HFFc6 (cell line): Measurements from ENCODE around the gene DTNB. TPM values are rescaled to one million over a fixed set of nuclear protein-coding genes. Genes with fewer than 3 reads are reported as not detected.
"Not testable (repeated sequence)": the region's sequence is repeated elsewhere in the genome, so short reads cannot be mapped to it uniquely, and the experiment has no call there.

Source experiments
- DNase-seq: peaks from one replicate; pipeline ENCODE4 v3.0.0-alpha.2; 2018
- H3K27ac Mint-ChIP-seq: 2 replicates; pipeline ENCODE4 v1.8.0; 2020; ENCODE audit warnings: mild to moderate bottlenecking, mixed read lengths
- H3K27me3 Mint-ChIP-seq: 2 replicates; pipeline ENCODE4 v1.8.0; 2021; ENCODE audit warnings: mild to moderate bottlenecking, moderate library complexity, mixed read lengths; ENCODE audit not compliant: insufficient read depth
- H3K36me3 Mint-ChIP-seq: 2 replicates; pipeline ENCODE4 v1.8.0; 2021; ENCODE audit warnings: low read depth, mixed read lengths
- H3K4me1 Mint-ChIP-seq: 2 replicates; pipeline ENCODE4 v1.8.0; 2020; ENCODE audit warnings: low read depth, mixed read lengths
- H3K4me3 Mint-ChIP-seq: 2 replicates; pipeline ENCODE4 v1.8.0; 2020; ENCODE audit warnings: mild to moderate bottlenecking, moderate library complexity, mixed read lengths
- H3K9me3 Mint-ChIP-seq: 2 replicates; pipeline ENCODE4 v1.8.0; 2020; ENCODE audit warnings: mild to moderate bottlenecking, mixed read lengths
- total RNA-seq, 6 experiments: library from RNA; stranded (reverse); fragmentation: NEBNext Ultra II Directional; extraction: Animal tissue kit (Norgen Biotek cat#: 25700); gene quantifications; 2 replicates in 1 of 6; 3 replicates in 5 of 6; pipeline ENCODE4 v1.2.3, GENCODE V29; 2021
- TF ChIP-seq, protein P1 (sequence below): fragments of 200-600 bp; sonication (generic); IDR thresholded peaks from 2 replicates; pipeline ENCODE4 v1.5.0; 2021; ENCODE audit warnings: antibody characterized with exemption, mild to moderate bottlenecking

DTNB gene
- total RNA-seq, 6 experiments from 2014 or later = 4.2 to 6.2 (median 4.7) TPM

DNA sequence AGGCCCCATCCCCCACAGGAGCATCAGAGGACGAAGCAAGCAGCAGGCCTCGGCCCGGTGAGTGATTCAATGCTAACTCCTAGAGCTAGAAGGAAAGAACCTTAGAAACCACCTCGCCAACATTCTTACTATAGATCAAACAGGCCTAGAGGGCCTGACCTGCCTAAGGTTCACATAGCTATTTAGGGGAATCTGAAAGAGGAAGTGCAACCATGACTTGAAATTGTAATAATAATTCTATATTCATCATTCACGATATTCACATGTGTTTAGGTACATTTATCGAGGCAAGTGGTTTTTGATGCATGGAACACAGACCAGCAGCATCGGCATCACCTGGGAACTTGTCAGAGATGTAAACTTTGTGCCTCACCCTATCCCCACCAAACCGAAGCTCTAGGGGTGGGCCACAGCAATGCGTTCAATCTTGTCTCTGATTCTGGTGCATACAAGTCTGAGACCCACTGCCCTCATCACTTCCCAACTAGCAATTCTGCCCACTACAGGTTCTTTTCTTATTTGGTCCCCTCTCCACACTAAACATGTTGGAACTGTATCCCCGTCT, 253.6 kb downstream of the DTNB start:
- peaks cover 7% of the 10 kb centered on the region; the same call in 1 of the 2 replicates for H3K36me3 Mint-ChIP-seq

DNA sequence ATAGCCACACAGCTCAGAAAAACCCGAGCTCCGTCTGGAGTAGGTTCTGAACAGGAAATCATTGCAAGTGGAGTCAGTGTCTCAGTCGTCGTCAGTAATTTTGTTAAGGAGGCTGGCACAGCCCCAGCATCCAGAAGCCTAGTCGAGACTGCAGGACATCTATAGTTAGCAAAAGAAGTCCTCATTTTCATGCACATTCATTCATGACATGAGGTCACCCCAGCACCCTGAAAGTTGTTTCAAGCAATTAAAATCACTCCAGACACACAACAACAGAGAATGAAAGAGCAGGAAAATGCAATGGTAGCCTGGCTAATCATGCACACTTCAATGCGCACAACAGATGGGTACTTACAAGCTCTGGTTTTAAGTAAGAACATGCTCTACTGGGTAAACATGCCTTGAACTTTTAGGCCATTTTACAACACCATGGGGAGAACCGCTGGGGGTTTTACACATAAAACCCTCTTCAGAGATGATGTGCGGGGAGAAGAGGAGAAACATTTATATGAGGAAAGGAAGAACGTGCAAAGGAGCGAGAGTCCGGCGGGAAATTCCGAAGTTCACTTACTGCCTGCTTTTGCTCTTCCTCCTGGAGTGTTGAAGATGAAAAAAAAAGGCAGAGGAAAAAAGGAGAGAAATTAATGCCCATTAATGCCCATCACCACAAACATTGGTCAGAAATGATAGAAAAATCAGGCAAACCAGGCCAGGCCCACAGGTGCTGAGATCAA, 254.3 kb downstream of the DTNB start:
- no peak overlapping the region for H3K4me3 Mint-ChIP-seq
- no peak overlapping the region for H3K27ac Mint-ChIP-seq
- peaks cover 7% of the 10 kb centered on the region; the same call in 1 of the 2 replicates for H3K36me3 Mint-ChIP-seq
- TF ChIP-seq, protein P1, sequence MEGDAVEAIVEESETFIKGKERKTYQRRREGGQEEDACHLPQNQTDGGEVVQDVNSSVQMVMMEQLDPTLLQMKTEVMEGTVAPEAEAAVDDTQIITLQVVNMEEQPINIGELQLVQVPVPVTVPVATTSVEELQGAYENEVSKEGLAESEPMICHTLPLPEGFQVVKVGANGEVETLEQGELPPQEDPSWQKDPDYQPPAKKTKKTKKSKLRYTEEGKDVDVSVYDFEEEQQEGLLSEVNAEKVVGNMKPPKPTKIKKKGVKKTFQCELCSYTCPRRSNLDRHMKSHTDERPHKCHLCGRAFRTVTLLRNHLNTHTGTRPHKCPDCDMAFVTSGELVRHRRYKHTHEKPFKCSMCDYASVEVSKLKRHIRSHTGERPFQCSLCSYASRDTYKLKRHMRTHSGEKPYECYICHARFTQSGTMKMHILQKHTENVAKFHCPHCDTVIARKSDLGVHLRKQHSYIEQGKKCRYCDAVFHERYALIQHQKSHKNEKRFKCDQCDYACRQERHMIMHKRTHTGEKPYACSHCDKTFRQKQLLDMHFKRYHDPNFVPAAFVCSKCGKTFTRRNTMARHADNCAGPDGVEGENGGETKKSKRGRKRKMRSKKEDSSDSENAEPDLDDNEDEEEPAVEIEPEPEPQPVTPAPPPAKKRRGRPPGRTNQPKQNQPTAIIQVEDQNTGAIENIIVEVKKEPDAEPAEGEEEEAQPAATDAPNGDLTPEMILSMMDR = no peak
- peaks cover 7% of the 10 kb centered on the region for H3K27me3 Mint-ChIP-seq
- peaks cover 6% of the 10 kb centered on the region; the same call in 1 of the 2 replicates for H3K9me3 Mint-ChIP-seq
- DNase-seq = no peak
- H3K4me1 Mint-ChIP-seq = no peaks in the 10 kb centered on the region

More for the DNA sequence above, 253.6 kb downstream of the DTNB start:
- Mint-ChIP-seq H3K4me3 (no peak overlapping the region), H3K27ac (no peak overlapping the region), H3K4me1 (no peaks in the 10 kb centered on the region), H3K9me3 (peaks cover 6% of the 10 kb centered on the region; the same call in 1 of the 2 replicates), H3K27me3 (peaks cover 6% of the 10 kb centered on the region)
- DNase-seq = no peak
- TF ChIP-seq, protein P1 = no peak

DNA sequence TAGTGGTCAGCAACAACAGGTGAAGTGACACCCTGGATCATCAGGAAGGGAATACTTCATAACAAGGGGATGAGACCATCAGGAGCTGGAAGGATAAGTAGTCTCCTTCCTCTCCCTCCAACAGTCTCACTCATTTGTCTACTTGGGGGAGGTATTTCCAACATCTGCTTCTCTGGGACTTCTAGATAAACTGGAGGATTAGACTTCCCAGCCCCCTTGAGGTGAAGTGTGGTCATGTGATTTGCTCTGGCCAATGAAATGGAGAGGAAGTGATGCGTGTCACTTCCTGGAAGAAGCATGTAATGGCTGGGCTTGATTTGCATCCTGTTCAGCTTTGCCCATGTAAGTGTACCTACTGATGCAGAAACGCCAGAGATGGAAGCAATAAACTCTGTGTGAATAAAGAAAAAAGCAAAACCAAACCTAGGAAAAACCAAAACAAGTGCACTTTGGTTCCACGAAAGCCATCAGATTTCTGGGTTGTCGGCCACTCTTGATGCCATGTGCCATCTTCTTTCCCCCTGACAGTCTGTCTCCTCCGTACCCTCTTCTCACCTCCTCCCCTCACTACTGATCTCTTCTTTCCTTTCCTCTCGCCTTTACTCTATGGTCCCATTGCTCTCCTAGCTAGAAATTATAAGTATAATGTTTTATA, 255.5 kb downstream of the DTNB start:
- Mint-ChIP-seq H3K36me3 (peaks cover 7% of the 10 kb centered on the region; the same call in 1 of the 2 replicates), H3K4me1 (no peaks in the 10 kb centered on the region), H3K27me3 (peaks cover 7% of the 10 kb centered on the region), H3K27ac (no peak overlapping the region), H3K4me3 (no peak overlapping the region), H3K9me3 (peaks cover 6% of the 10 kb centered on the region; the same call in 1 of the 2 replicates)
- no peak for DNase-seq
- TF ChIP-seq, protein P1 = no peak

DNA sequence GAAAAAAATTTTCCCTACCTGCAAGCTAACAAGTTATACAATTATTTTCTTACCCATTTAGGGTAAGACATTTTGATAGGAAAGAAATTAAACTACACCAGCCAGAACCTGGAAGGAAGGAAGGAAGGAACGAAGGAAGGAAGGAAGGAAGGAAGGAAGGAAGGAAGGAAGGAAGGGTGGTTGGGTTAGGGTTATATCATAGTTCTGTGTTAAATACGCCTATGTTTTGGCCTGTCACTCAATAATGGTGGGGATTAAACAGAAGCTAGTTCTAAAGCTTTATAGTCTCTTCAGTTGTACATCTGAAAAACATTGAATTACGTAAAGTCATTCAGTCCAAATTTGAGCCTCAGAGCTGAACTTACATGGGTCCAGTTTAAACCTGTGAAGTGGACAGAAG, 256.7 kb downstream of the DTNB start:
- H3K36me3 Mint-ChIP-seq = peaks cover 7% of the 10 kb centered on the region; the same call in 1 of the 2 replicates
- TF ChIP-seq, protein P1 = no peak
- peaks cover 6% of the 10 kb centered on the region; the same call in 1 of the 2 replicates for H3K9me3 Mint-ChIP-seq
- no peaks in the 10 kb centered on the region for H3K4me1 Mint-ChIP-seq
- H3K27ac Mint-ChIP-seq = no peak overlapping the region
- H3K27me3 Mint-ChIP-seq = peaks cover 7% of the 10 kb centered on the region
- no peak overlapping the region for H3K4me3 Mint-ChIP-seq
- DNase-seq = no peak

DNA sequence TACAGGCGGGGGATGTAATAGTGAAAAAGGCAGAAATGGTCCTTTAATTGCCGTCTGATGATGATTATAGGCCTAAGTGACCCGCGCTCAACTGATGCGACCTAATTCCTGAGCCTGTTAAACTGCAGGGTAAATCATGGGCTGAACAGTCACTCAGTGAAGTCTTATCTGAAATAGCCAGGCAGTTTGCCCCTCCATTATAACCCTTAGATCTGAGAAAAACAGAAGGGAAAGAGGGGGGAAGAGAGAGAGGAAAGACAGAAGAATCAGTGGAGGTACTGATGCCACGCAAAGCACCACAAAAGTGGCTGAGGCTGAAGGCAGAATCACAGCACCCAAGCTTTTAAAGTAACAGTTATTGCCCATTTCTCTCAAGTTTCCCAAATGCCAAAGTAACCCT, 258.6 kb downstream of the DTNB start:
- Mint-ChIP-seq H3K36me3 (peaks cover 7% of the 10 kb centered on the region; the same call in 1 of the 2 replicates), H3K9me3 (peaks cover 6% of the 10 kb centered on the region; the same call in 1 of the 2 replicates), H3K4me1 (no peaks in the 10 kb centered on the region), H3K27me3 (peaks cover 9% of the 10 kb centered on the region), H3K4me3 (no peak overlapping the region), H3K27ac (no peak overlapping the region)
- no peak for DNase-seq
- TF ChIP-seq, protein P1 = no peak

DNA sequence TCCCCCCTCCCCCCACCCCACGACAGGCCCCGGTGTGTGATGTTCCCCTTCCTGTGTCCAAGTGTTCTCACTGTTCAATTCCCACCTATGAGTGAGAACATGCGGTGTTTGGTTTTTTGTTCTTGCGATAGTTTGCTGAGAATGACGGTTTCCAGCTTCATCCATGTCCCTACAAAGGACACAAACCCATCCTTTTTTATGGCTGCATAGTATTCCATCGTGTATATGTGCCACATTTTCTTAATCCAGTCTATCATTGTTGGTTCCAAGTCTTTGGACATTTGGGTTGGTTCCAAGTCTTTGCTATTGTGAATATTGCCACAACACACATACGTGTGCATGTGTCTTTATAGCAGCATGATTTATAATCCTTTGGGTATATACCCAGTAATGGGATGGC, 260.0 kb downstream of the DTNB start:
- H3K4me3 Mint-ChIP-seq, H3K27ac Mint-ChIP-seq, H3K36me3 Mint-ChIP-seq, H3K9me3 Mint-ChIP-seq, H3K4me1 Mint-ChIP-seq, DNase-seq: not testable (repeated sequence)
- peaks cover 13% of the 10 kb centered on the region for H3K27me3 Mint-ChIP-seq
